Measurements from ENCODE around the gene HDLBP.

HDLBP gene

GRCh38 chr2:241352227-241352626, 36.8 kb upstream of the HDLBP start:
- Histone ChIP-seq H3K9me3 (ENCODE audit: low read length) (no peaks in the 10 kb centered on the region), H3K27ac (ENCODE audit: low read depth, low read length) (no peak overlapping the region), H3K4me3 (ENCODE audit: low read depth in 1 of 2, low read length in 2 of 2) (no peak overlapping the region), H3K27me3 (ENCODE audit: control insufficient read depth in 1 of 2, insufficient read depth in 2 of 2, low read length in 2 of 2) (no peaks in the 10 kb centered on the region), H3K9ac (ENCODE audit: low read length) (no peak overlapping the region), H3K36me3 (ENCODE audit: insufficient read depth, low read length) (peaks cover 53% of the 10 kb centered on the region), H3K4me1 (ENCODE audit: insufficient read depth, low read length) (peaks cover 6% of the 10 kb centered on the region)

- Histone ChIP-seq H3K36me3 (ENCODE audit: insufficient read depth, low read length) (peaks cover 59% of the 10 kb centered on the region), H3K4me1 (ENCODE audit: insufficient read depth, low read length) (no peaks in the 10 kb centered on the region), H3K27me3 (ENCODE audit: control insufficient read depth in 1 of 2, insufficient read depth in 2 of 2, low read length in 2 of 2) (no peaks in the 10 kb centered on the region), H3K9me3 (ENCODE audit: low read length) (no peaks in the 10 kb centered on the region), H3K4me3 (ENCODE audit: low read depth in 1 of 2, low read length in 2 of 2) (no peak overlapping the region), H3K9ac (ENCODE audit: low read length) (no peak overlapping the region), H3K27ac (ENCODE audit: low read depth, low read length) (no peak overlapping the region)
Measured at GRCh38 chr2:241351640-241352031, 36.2 kb upstream of the HDLBP start.

GRCh38 chr2:241350878-241351639, 35.6 kb upstream of the HDLBP start:
- Histone ChIP-seq H3K36me3 (ENCODE audit: insufficient read depth, low read length) (peaks cover 65% of the 10 kb centered on the region), H3K9ac (ENCODE audit: low read length) (no peak overlapping the region)

GRCh38 chr2:241350530-241350877, 35.0 kb upstream of the HDLBP start:
- no peak overlapping the region for H3K9ac ChIP-seq (ENCODE audit: low read length)
- no peaks in the 10 kb centered on the region for H3K9me3 ChIP-seq (ENCODE audit: low read length)
- H3K4me3 ChIP-seq (ENCODE audit: low read depth in 1 of 2, low read length in 2 of 2) = no peak overlapping the region
- no peaks in the 10 kb centered on the region for H3K27me3 ChIP-seq (ENCODE audit: control insufficient read depth in 1 of 2, insufficient read depth in 2 of 2, low read length in 2 of 2)
- H3K4me1 ChIP-seq (ENCODE audit: insufficient read depth, low read length) = no peaks in the 10 kb centered on the region
- peaks cover 69% of the 10 kb centered on the region for H3K36me3 ChIP-seq (ENCODE audit: insufficient read depth, low read length)
- no peak overlapping the region for H3K27ac ChIP-seq (ENCODE audit: low read depth, low read length)

More at GRCh38 chr2:241350878-241351639, 35.6 kb upstream of the HDLBP start:
- Histone ChIP-seq H3K9me3 (ENCODE audit: low read length) (no peaks in the 10 kb centered on the region), H3K27me3 (ENCODE audit: control insufficient read depth in 1 of 2, insufficient read depth in 2 of 2, low read length in 2 of 2) (no peaks in the 10 kb centered on the region), H3K4me1 (ENCODE audit: insufficient read depth, low read length) (no peaks in the 10 kb centered on the region), H3K4me3 (ENCODE audit: low read depth in 1 of 2, low read length in 2 of 2) (no peak overlapping the region), H3K27ac (ENCODE audit: low read depth, low read length) (no peak overlapping the region)

- Histone ChIP-seq H3K4me3 (ENCODE audit: low read depth in 1 of 2, low read length in 2 of 2) (no peak overlapping the region), H3K27ac (ENCODE audit: low read depth, low read length) (no peak overlapping the region), H3K9me3 (ENCODE audit: low read length) (no peaks in the 10 kb centered on the region), H3K27me3 (ENCODE audit: control insufficient read depth in 1 of 2, insufficient read depth in 2 of 2, low read length in 2 of 2) (no peaks in the 10 kb centered on the region), H3K9ac (ENCODE audit: low read length) (no peak overlapping the region), H3K36me3 (ENCODE audit: insufficient read depth, low read length) (peaks cover 75% of the 10 kb centered on the region), H3K4me1 (ENCODE audit: insufficient read depth, low read length) (no peaks in the 10 kb centered on the region)
Measured at GRCh38 chr2:241349941-241350340, 34.5 kb upstream of the HDLBP start.

GRCh38 chr2:241344925-241345651, 29.6 kb upstream of the HDLBP start:
- no peak overlapping the region for H3K27ac ChIP-seq (ENCODE audit: low read depth, low read length)

GRCh38 chr2:241340631-241341163, 25.2 kb upstream of the HDLBP start:
- Histone ChIP-seq H3K9ac (ENCODE audit: low read length) (no peak overlapping the region), H3K4me3 (ENCODE audit: low read depth in 1 of 2, low read length in 2 of 2) (no peak overlapping the region), H3K27ac (ENCODE audit: low read depth, low read length) (peak overlapping the region; percentile 26), H3K9me3 (ENCODE audit: low read length) (no peaks in the 10 kb centered on the region), H3K4me1 (ENCODE audit: insufficient read depth, low read length) (peaks cover 11% of the 10 kb centered on the region), H3K27me3 (ENCODE audit: control insufficient read depth in 1 of 2, insufficient read depth in 2 of 2, low read length in 2 of 2) (no peaks in the 10 kb centered on the region), H3K36me3 (ENCODE audit: insufficient read depth, low read length) (peaks cover 62% of the 10 kb centered on the region)

More at GRCh38 chr2:241344925-241345651, 29.6 kb upstream of the HDLBP start:
- Histone ChIP-seq H3K9ac (ENCODE audit: low read length) (no peak overlapping the region), H3K9me3 (ENCODE audit: low read length) (no peaks in the 10 kb centered on the region), H3K36me3 (ENCODE audit: insufficient read depth, low read length) (peaks cover 77% of the 10 kb centered on the region), H3K27me3 (ENCODE audit: control insufficient read depth in 1 of 2, insufficient read depth in 2 of 2, low read length in 2 of 2) (no peaks in the 10 kb centered on the region), H3K4me1 (ENCODE audit: insufficient read depth, low read length) (peaks cover 8% of the 10 kb centered on the region), H3K4me3 (ENCODE audit: low read depth in 1 of 2, low read length in 2 of 2) (no peak overlapping the region)

- Histone ChIP-seq H3K4me1 (ENCODE audit: insufficient read depth, low read length) (peaks cover 11% of the 10 kb centered on the region), H3K4me3 (ENCODE audit: low read depth in 1 of 2, low read length in 2 of 2) (no peak overlapping the region), H3K27ac (ENCODE audit: low read depth, low read length) (no peak overlapping the region), H3K9ac (ENCODE audit: low read length) (no peak overlapping the region), H3K9me3 (ENCODE audit: low read length) (no peaks in the 10 kb centered on the region), H3K27me3 (ENCODE audit: control insufficient read depth in 1 of 2, insufficient read depth in 2 of 2, low read length in 2 of 2) (no peaks in the 10 kb centered on the region), H3K36me3 (ENCODE audit: insufficient read depth, low read length) (peaks cover 64% of the 10 kb centered on the region)
Measured at GRCh38 chr2:241339839-241340630, 24.6 kb upstream of the HDLBP start.

- peaks cover 3% of the 10 kb centered on the region for H3K4me1 ChIP-seq (ENCODE audit: insufficient read depth, low read length)
- H3K4me3 ChIP-seq (ENCODE audit: low read depth in 1 of 2, low read length in 2 of 2) = no peak overlapping the region
- no peak overlapping the region for H3K27ac ChIP-seq (ENCODE audit: low read depth, low read length)
- H3K9me3 ChIP-seq (ENCODE audit: low read length) = no peaks in the 10 kb centered on the region
- H3K36me3 ChIP-seq (ENCODE audit: insufficient read depth, low read length) = peaks cover 32% of the 10 kb centered on the region
- H3K9ac ChIP-seq (ENCODE audit: low read length) = no peak overlapping the region
- no peaks in the 10 kb centered on the region for H3K27me3 ChIP-seq (ENCODE audit: control insufficient read depth in 1 of 2, insufficient read depth in 2 of 2, low read length in 2 of 2)
Measured at GRCh38 chr2:241334813-241335212, 19.3 kb upstream of the HDLBP start.

GRCh38 chr2:241330616-241330981, 15.1 kb upstream of the HDLBP start:
- Histone ChIP-seq H3K9me3 (ENCODE audit: low read length) (no peaks in the 10 kb centered on the region), H3K27me3 (ENCODE audit: control insufficient read depth in 1 of 2, insufficient read depth in 2 of 2, low read length in 2 of 2) (no peaks in the 10 kb centered on the region), H3K4me3 (ENCODE audit: low read depth in 1 of 2, low read length in 2 of 2) (no peak overlapping the region), H3K4me1 (ENCODE audit: insufficient read depth, low read length) (no peaks in the 10 kb centered on the region), H3K27ac (ENCODE audit: low read depth, low read length) (no peak overlapping the region), H3K9ac (ENCODE audit: low read length) (no peak overlapping the region), H3K36me3 (ENCODE audit: insufficient read depth, low read length) (peaks cover 37% of the 10 kb centered on the region)
